NCI-H1694 treated with DMSO at 0.1 percent for 48 hours (cell line): ENCODE results near the gene IFNL4.
"Not testable (repeated sequence)": the region's sequence is repeated elsewhere in the genome, so short reads cannot be mapped to it uniquely, and the experiment has no call there.

Experiments
- DNase-seq: peaks from one replicate; lab custom pipeline; 2025; lab: John Stamatoyannopoulos, UW

IFNL4 gene

GRCh38 chr19:39248806-39249205 is at the start of gene IFNL4:
Gene IFNL4 (minus strand): TSS chr19:39248856.
- no peak for DNase-seq

DNA sequence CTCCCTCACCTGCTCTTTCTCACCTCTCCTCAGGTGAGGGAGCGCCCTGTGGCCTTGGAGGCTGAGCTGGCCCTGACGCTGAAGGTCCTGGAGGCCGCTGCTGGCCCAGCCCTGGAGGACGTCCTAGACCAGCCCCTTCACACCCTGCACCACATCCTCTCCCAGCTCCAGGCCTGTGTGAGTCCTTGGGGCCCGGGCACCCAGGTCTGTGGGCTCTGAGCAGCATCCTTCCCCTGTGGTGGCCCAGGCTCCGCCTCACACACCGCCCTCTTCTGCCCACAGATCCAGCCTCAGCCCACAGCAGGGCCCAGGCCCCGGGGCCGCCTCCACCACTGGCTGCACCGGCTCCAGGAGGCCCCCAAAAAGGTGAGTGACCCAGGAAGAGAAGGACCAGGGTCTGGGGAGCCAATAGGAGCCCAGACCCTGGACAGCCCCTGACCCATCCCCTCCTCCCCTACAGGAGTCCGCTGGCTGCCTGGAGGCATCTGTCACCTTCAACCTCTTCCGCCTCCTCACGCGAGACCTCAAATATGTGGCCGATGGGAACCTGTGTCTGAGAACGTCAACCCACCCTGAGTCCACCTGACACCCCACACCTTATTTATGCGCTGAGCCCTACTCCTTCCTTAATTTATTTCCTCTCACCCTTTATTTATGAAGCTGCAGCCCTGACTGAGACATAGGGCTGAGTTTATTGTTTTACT is 49.4 kb upstream of the IFNL4 start:
- DNase-seq = no peak

DNA sequence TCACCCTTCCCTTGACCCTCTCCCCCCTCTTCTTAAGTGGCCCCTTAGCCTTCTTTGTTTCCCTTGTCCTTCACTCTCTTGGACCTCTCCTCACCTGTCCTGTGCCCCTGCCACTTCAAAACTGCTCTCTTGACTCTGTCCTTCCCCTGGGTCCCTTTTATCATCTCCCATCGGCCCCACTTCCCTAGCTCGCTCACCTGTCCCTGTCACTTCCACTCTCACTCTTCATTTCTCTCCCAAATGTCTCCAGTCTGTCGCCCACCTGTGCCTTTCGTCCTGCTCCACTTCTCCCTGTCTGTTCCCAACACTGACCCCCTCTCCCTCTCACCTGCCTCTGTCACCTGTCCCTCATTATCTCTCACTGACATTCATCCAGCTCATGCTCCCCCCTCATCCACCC is 48.2 kb upstream of the IFNL4 start:
- DNase-seq = no peak

GRCh38 chr19:39296055-39296645 is 47.5 kb upstream of the IFNL4 start, which contains the start of gene IFNL1:
Gene IFNL1 (plus strand): TSS chr19:39296407. CDS start chr19:39296422, 15 bp downstream.
- no peak for DNase-seq

DNA sequence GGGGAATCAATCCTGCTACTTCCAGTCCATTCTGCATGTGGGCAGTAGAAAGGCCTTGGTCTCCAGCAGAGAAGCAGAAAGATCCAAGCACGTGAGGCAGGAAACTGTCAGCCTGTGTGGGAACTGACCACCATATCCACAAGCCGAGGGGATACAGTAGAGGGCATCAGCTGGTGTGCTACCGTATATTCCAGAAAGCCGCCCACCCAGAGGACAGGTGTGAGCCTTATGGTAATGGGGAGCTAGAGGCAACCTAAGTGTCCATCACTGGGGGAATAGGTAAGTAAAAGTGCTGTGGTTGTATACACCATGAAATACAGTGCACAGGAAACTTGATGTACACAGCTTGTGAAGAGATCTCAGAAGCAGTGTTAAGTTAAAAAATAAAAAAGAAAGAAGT is 44.7 kb upstream of the IFNL4 start:
- DNase-seq = no peak

DNA sequence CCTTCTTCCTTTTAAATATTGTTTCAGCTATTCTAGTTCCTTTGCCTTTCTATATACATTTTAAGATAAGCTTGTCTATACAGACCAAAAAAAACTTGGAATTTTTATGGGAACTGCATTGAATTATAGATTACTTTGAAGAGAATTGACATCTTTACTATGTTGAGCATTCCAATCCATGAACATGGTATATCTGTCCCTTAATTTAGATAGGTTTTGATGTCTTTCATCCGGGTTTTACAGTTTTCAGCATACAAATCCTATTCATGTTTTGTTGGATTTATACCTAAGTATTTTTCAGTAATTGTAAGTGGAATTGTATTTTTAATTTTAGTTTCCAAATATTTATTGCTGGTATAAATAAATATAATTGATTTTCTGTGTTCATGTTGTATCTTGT is 35.4 kb upstream of the IFNL4 start:
- DNase-seq = no peak

GRCh38 chr19:39282021-39282420 is 33.4 kb upstream of the IFNL4 start:
- no peak for DNase-seq

DNA sequence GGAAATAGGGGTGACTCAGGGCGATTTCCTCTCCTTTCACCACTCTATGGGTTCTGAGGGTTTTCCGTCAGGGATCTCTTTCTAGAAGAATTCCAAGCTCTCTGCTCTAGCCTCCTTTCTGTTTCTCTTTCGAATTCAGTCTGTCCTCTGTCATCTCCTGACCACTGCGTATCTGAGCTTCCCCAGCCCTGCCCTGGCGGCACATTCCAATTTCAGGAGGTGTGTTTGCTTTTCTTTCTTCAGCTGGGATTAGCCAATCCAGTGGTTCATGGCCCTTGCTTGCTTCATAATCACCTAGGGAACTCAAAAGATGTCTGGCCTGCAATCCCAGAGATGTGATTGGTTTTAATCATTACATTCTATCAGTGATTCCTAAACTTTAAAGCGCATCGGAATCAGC is 28.9 kb upstream of the IFNL4 start:
- DNase-seq = no peak

GRCh38 chr19:39276740-39277139 is 28.1 kb upstream of the IFNL4 start:
- no peak for DNase-seq

- no peak for DNase-seq
Measured at GRCh38 chr19:39275578-39275977, 26.9 kb upstream of the IFNL4 start.

DNA sequence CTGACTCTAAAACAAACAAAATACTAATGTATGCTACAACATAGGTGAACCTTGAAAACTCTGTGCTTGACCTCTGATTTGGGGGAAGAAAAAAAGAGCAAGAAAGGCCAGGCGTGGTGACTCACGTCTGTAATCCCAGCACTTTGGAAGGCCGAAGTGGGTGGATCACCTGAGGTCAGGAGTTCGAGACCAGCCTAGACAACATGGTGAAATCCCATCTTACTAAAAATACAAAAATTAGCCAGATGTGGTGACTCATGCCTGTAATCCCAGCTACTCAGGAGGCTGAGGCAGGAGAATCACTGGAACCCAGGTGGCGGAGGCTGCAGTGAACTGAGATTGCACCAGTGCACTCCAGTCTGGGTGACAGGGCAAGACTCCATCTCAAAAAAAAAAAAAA is 25.2 kb upstream of the IFNL4 start:
- DNase-seq = not testable (repeated sequence)

DNA sequence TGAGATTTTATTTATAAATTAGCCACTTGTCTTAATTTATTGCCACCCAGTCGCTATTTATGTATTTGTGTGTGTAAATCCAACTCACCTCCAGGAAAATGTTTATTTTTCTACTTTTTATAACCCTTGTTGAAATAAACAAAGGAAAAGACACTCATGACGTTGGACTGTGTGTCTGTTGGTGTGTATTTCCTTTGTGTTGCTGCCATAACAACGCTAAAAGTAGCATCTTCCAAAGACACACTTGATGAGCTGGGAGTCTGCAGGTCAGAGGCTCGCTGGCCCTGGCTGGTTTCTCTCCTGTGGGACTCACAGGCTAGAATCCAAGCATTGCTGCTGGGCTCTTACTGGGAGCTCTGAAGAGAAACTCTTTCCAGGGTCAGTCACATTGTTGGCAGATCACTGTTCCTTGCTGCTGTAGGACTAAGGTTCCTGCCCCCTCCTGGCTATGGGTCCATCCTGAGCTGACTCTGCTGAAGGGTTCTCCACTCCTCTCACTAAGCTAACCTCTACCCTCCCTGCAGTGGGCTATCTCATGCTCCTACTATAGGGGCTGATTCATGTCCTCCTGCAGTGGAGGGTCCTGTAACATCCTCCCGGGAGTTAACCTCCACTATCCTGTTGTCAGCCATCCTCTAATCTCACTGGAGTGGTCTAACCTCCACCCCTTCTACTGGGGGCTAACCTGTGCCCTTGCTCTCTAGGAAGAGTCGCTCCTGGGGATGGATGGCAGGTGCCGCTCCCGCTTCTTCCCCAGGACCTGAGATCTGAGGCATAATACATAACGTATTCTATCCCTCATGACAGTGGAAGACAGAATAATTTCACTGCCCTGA is 21.6 kb upstream of the IFNL4 start:
- DNase-seq = no peak

DNA sequence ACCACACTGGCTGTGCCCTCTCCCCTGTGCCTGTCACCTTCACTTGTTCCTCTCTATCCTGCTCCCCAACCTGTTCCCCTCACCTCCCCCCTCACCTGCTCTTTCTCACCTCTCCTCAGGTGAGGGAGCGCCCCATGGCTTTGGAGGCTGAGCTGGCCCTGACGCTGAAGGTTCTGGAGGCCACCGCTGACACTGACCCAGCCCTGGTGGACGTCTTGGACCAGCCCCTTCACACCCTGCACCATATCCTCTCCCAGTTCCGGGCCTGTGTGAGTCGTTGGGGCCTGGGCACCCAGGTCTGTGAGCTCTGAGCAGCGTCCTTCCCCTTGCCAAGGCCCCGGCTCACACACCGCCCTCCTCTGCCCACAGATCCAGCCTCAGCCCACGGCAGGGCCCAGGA is 20.7 kb upstream of the IFNL4 start:
- not testable (repeated sequence) for DNase-seq

GRCh38 chr19:39268531-39269223 is 20.0 kb upstream of the IFNL4 start:
- not testable (repeated sequence) for DNase-seq

DNA sequence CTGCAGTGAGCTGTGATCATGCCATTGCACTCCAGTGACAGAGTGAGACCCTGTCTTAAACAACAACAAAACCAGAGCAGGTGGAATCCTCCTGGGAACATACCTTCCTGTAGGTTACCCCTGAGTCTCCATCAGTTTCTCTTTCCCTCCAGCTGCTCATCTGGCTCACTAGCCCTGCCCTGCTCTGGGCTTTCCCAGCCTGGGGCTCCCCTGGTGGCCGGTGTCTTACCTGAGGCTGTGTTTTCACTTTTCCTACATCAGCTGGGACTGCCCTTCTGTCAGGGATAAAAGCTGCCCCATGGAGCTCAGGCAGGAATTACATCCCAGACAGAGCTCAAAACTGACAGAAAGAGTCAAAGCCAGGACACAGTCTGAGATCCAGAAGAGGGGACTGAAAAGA is 19.4 kb upstream of the IFNL4 start, which contains the start of gene IFNL2:
IFNL2 (plus strand) TSS at position 312 of the 400 bp plus-strand sequence. CDS start 173 bp downstream, outside the sequence.
- not testable (repeated sequence) for DNase-seq

- no peak for DNase-seq
Measured at GRCh38 chr19:39265321-39265916, 16.8 kb upstream of the IFNL4 start.

DNA sequence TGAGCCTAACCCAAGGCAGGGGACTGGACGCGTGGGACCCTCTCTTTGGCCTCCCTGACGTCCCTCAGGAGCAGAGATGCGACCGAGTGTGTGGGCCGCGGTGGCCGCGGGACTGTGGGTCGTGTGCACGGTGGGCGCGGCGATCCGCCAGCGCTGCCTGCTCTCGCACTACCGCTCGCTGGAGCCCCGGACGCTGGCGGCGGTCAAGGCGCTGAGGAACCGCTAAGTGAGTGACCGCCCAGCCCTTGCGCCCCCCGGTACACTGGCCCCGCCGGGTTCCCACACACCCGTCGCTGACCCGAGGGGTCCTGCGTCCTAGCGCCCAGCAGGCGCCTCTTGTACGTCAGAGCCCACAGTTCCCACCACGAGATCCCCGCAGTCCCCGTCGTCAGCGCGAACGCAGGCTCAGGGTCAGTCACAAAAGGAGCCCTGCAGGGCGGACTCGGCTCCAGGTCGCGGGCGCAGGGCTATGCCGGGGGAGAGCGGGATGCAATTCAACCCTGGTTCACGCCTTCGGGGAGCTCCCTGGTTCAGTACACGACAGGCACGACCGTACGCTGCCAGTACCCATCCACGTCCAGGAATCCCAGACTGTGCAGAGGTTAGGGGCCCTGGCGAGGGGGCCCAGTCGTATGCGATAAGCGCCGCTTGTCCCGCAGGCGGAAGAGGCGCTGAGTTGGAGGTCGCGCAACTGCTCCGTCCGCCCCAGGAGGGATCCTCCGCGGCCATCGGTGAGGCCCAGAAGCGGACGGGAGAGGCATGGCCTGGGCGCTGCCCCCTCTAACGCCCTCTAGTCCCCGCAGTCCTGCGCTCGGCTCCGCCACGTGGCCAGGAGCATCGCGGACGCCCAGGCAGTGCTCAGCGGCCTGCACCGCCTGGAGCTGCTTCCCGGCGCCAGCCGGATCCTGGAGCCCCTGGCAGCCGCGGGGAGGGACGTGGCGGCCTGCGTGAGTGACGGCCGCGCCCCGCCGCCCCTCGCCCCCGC is 15.9 kb upstream of the IFNL4 start:
- no peak for DNase-seq

- DNase-seq = no peak
Measured at GRCh38 chr19:39263912-39264305, 15.3 kb upstream of the IFNL4 start.

DNA sequence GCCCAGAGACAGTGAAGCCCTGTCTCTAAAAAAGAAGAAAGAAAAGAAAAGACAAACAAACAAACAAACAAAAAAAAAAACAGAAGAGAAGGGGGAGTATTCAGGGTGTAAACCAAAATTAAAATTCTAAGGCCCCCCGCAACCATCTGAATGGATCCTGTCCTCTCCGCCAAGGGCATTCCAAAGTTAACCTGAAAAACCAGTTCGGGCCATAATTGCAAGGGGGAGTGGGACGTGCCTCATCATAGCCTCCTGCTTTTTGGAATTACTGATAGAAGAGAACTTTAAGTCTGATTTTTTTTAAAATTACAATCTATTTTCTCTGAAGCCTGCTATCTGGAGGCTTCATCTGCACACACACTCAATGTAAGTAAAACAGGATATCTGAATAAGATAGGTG is 13.8 kb upstream of the IFNL4 start:
- no peak for DNase-seq

GRCh38 chr19:39261704-39262103 is 13.0 kb upstream of the IFNL4 start:
- DNase-seq = no peak

- no peak for DNase-seq
Measured at GRCh38 chr19:39257227-39257626, 8.6 kb upstream of the IFNL4 start.
